GM19438 (cell line): ENCODE data around the gene SEPTIN8.
A peak's percentile ranks its signal among the peaks of the same experiment; 100 is the strongest.

Source experiments
- ATAC-seq: cut with Tn5 transposase; IDR thresholded peaks from one replicate; pipeline ENCODE4 v1.9.1; 2021; ENCODE audit warnings: low read depth; ENCODE audit not compliant: unreplicated experiment

The SEPTIN8 gene

GRCh38 chr5:132785365-132785764 is 8.3 kb upstream of the SEPTIN8 start:
- no peak for ATAC-seq

- no peak for ATAC-seq
Observed at GRCh38 chr5:132782101-132782500, 5.1 kb upstream of the SEPTIN8 start.

- ATAC-seq, result no peak
Observed at GRCh38 chr5:132781029-132781428, 4.0 kb upstream of the SEPTIN8 start.

- no peak for ATAC-seq
Observed at GRCh38 chr5:132780577-132780976, 3.5 kb upstream of the SEPTIN8 start.

GRCh38 chr5:132779961-132780360 is 2.9 kb upstream of the SEPTIN8 start:
- no peak for ATAC-seq

GRCh38 chr5:132778856-132779255 is 1.8 kb upstream of the SEPTIN8 start:
- ATAC-seq, result no peak

- no peak for ATAC-seq
Observed at GRCh38 chr5:132778129-132778528, 1.1 kb upstream of the SEPTIN8 start.

- no peak for ATAC-seq
Observed at GRCh38 chr5:132776938-132777208, 166 bp downstream of the SEPTIN8 start.

- peak; percentile 24 for ATAC-seq
Observed at GRCh38 chr5:132776131-132776937, 705 bp downstream of the SEPTIN8 start.

GRCh38 chr5:132775476-132775961 is 1.5 kb downstream of the SEPTIN8 start:
- ATAC-seq, result no peak

- no peak for ATAC-seq
Observed at GRCh38 chr5:132774896-132775295, 2.1 kb downstream of the SEPTIN8 start.

GRCh38 chr5:132774406-132774805 is 2.6 kb downstream of the SEPTIN8 start:
- no peak for ATAC-seq

GRCh38 chr5:132773601-132774355 is 3.3 kb downstream of the SEPTIN8 start:
- ATAC-seq, result no peak

GRCh38 chr5:132773114-132773513 is 3.9 kb downstream of the SEPTIN8 start:
- ATAC-seq, result no peak

- no peak for ATAC-seq
Observed at GRCh38 chr5:132772291-132773070, 4.6 kb downstream of the SEPTIN8 start.

- no peak for ATAC-seq
Observed at GRCh38 chr5:132771503-132771998, 5.5 kb downstream of the SEPTIN8 start.

- ATAC-seq, result no peak
Observed at GRCh38 chr5:132770476-132771159, 6.4 kb downstream of the SEPTIN8 start.

GRCh38 chr5:132768485-132768868 is 8.6 kb downstream of the SEPTIN8 start:
- ATAC-seq, result no peak

- no peak for ATAC-seq
Observed at GRCh38 chr5:132767150-132767549, 9.9 kb downstream of the SEPTIN8 start.

GRCh38 chr5:132766806-132767055 is 10.3 kb downstream of the SEPTIN8 start:
- ATAC-seq, result no peak
